ENCODE data around the gene ZNF83.

The ZNF83 gene

GRCh38 chr19:52567921-52568320 is 70.2 kb downstream of the ZNF83 start:
- DNase-seq (ENCODE audit: low spot score): no peak

DNA sequence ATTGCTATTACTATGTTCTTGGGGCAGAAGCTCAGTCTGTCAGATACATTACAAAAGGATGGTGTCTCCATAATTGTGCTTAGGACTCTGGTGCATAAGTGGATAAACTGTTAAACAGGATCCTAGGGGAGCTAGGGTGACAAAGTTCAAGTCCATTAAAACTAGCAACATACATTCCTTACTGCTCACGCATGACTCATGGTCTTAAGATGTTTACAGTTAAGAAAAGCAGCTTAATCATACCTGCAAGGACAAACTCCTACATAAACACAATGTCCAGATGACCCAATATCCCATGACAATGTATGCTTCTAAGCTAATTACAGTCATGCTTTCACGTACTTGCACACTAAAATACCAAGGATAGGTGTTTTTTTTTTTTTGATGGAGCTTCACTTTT is 71.6 kb downstream of the ZNF83 start:
- DNase-seq (ENCODE audit: low spot score): no peak

GRCh38 chr19:52566121-52566520 is 72.0 kb downstream of the ZNF83 start:
- no peak for DNase-seq (ENCODE audit: low spot score)

All from hepatic stellate cell (primary cell).